ENCODE results near the gene SNAP47. TPM values are rescaled to one million over a fixed set of nuclear protein-coding genes. Genes with fewer than 3 reads are reported as not detected.

The SNAP47 gene
- polyA plus RNA-seq, 10 donors = 23.9 to 32.1 (median 30.4) TPM

DNA sequence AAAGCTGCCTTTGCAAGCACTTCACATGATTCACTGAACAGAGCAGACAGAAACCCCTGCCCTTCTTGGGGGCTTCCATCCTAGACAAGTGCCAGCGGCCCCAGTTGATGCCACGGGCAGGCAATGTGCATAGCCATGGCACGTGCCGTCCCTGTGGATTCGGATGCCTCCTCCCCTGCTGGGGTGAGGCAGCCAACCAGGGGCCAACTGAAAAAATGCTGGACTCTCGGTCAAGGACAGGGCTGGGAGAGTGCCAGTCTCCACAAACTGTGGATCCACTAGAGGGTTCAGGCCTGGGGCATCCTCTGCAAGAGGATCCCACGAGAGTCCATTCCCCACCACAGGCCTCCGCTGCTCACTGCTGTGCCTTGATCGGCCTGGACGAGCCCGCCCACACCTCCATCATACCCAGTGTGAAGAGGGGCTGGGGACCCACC lies 4.0 kb upstream of the SNAP47 start:
- no peak for DNase-seq

DNA sequence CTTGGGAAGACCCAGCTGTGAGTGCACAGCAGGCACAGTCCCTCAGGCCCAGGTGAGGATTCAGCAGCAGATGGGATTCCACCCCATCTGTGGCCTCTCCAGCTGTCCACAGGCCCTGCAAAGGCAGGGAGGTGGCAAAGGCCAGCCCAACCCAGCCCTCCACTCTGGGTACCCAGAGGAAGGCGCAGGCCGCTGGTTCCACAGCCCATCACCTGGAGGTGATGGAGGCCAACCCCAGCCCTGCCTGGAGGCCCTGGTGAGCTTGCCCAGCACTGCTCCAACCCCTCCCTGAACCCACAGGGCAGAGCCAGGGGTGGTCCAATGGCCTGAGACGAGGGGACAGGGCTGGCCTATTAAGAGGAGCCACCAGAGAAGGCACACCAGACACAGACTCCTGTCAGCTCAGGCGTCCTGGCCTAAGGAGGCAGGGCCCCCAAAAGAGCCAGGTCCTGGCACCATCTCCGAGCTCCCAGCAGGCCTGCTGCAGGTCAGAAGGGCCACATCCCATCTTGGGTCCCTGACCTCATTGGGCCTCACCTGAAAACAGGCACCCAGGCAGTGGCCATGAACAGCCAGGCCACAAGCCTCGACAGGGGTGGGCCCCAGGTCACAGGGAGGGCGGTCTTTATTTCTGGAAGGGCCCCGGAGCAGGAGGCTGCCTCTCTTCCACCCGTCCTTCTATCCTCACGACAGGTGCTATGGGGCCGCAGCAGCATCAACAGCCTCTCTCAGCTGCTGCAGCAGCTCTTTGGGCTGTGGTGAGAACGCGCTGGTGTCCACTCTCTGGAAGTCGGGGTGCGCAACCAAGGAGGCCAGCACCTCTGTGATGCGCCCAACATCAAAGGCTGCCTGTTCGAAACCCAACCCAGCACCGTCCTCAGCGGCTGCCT lies 3.3 kb upstream of the SNAP47 start:
- no peak for DNase-seq

GRCh38 chr1:227732586-227733308 lies 2.5 kb upstream of the SNAP47 start:
- DNase-seq = no peak

GRCh38 chr1:227733309-227733705 lies 1.9 kb upstream of the SNAP47 start:
- DNase-seq = no peak

DNA sequence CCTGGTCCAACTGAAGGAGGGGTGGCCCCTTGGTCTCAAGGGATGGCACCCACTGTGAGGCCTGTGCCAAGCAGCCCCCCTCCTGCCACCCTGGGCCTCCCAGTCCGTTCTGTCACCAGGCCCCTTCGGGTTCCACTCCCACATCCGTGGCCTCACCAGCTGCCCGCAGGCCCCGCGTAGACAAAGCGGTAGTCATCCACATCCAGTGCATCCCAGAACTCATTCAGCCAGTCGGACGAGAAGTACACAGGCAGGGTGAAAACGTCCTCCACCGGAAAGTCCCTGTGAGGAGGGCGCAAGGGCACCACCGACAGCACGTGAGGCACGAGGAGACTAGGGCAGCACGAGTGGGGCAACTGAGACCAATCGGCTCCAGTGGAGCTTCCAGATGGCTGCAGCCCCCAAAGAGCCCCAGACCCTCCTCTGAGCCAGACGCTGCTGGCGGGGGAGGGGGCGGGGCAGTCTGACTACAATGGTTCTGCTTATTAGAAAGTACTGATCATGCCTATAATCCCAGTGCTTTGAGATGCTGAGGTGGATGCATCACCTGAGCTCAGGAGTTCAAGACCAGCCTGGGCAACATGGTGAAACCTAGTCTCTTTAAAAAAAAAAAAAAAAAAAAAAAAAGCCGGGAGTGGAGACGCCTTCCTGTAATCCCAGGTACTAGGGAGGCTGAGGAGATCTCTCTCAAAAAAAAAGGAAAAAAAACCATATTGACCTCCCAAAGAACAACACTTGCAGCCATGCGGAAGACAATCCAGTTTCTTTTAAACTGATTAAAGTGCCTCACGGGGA lies 1.3 kb upstream of the SNAP47 start:
- no peak for DNase-seq

GRCh38 chr1:227734546-227734855 lies 734 bp upstream of the SNAP47 start:
- no peak for DNase-seq

DNA sequence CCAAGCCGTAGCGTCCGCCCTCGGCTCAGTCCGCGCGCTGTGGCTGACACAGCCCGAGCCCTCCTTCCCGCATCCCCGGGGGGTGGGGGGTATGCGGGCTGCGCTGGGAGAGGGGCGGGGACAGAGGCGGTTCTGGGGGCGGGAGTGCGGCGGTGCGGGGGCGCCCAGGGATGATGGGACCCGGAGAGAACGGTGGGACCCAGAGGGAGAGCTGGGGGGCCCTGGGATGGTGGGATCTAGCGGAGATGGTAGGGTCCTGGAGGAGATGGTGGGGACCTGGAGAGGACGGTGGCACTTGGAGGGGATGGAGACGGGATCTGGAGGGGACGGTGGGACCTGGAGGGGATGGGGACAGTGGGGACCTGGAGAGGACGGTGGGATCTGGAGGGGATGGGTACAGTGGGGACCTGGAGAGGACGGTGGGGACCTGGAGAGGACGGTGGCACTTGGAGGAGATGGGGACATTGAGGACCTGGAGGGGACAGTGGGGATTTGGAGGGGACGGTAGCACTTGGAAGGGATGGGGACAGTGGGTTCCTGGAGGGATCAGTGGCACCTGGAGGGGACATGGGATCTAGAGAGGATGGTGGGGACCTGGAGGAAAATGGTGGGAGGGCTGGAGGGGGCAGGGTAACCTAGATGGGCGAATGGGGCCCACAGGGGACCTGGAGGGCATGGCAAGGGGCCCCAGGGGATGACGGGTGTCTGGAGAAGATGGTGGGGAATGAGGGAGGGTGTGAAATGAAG lies 477 bp downstream of the SNAP47 start:
- no peak for DNase-seq

DNA sequence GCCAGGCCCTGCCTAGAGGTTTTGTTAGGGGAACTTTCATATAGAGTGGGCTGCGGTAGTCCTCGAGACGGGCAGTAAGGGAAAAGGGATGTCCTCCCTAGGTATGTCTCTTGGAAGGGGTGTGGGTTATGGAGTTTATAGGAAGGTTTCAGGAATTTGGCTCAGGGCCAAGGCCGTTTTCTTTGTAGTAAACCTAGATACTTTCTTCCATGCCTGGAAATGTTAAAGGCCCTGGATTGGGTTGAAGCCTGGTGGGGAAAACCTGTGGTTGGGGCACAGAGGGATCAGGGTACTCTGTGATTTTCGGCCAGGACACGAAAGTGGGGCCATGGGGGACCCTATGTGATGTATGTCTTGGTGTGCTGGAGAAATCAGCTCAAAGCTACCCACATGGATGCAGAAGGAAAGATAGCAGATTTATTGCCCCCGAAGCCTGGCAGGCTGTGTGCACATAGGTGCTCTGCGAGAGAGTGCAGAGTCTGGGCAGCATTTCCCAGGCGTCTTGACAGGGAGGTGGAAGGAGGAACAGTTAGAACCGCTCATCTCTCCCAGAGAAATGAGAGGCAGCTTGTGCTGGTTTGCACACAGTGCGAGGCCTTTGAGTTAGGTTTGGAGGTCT lies 1.7 kb downstream of the SNAP47 start:
- no peak for DNase-seq

GRCh38 chr1:227738820-227739219 lies 3.6 kb downstream of the SNAP47 start:
- DNase-seq = no peak

- DNase-seq = no peak
Observed at GRCh38 chr1:227739636-227740035, 4.4 kb downstream of the SNAP47 start.

- DNase-seq = no peak
Observed at GRCh38 chr1:227740401-227740960, 5.2 kb downstream of the SNAP47 start.

DNA sequence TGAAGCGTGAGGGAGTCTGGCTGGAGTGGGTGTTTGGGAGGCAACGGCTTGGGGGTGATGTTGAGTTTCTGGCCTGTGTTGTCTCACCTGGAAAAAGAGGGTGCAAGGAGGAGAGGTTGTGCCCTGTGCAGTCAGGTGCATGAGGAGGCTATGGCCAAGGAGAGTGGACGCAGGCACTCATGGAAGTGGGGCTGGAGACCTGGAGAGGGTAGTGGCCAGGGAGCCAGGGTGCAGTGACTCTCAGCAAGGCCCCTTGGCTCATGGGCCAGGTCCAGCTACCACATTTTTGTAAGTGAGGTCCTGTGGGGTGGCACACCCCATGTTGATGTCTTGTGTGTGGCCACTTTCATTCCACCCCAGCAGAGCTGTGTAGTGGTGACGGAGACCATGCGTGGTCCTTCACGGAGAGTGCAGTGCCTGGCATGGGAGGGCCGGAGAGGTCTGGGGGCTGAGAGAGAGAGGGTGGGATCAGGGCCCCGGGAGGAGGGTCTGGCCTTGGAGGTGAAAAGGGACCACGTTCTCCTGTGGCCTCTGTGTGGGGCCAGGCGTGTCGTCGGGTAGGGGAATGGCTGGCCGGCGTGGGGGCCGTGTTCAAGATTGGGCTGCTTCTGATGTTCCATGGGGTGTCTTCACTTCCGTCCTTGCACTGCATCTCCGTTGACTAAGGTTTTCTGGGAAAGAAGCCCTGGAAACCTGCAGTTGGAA lies 6.1 kb downstream of the SNAP47 start:
- DNase-seq = no peak

GRCh38 chr1:227742738-227743715 lies 7.8 kb downstream of the SNAP47 start:
- DNase-seq = no peak

- no peak for DNase-seq
Observed at GRCh38 chr1:227744668-227745067, 9.4 kb downstream of the SNAP47 start.

GRCh38 chr1:227745568-227746265 lies 10.5 kb downstream of the SNAP47 start:
- DNase-seq = no peak

DNA sequence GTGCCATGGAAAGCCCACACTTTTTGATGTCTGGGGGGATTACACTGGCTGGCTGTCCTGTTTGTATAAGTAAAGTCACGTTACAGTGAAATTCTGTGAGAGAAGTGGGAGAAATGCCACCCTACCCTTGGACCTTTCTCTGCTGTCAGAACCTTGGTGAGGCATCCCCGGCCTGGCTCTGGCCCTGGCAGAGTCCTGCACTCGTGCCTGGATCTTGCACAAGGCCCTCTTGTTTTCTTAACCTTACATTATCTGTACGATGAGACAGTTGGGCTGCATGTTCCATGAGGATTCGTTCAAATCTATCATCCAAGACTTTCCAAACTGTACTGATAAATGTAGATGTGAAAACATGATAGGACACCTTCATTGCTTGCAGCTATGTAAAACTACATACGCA lies 11.4 kb downstream of the SNAP47 start:
- DNase-seq = no peak

DNA sequence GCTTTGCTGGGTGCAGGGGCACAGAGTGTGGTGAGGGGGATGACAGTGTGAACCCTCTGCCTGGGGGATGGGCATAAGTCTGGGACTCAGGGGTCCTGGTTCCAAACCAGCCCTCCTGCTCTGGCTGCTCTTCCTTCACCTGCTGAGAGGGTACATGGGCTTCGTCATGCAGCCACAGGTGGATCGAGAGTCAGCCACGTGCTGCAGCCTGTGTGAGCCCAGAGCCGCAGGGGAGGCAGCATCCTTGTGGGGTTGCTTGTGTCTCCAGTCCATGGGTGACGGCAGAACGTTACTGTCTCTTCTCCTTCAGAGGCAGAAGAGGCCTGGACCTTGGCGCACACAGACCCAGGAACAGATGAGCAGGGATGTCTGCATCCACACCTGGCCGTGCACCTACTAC lies 12.1 kb downstream of the SNAP47 start:
- DNase-seq = no peak

GRCh38 chr1:227747948-227748495 lies 12.8 kb downstream of the SNAP47 start:
- no peak for DNase-seq

All from muscle of back (tissue), 11 donors.